Effector CD8-positive, alpha-beta T cell (primary cell): ENCODE data around the gene SLC12A9.
A peak's percentile ranks its signal among the peaks of the same experiment; 100 is the strongest.
"Not testable (repeated sequence)": the region's sequence is repeated elsewhere in the genome, so short reads cannot be mapped to it uniquely, and the experiment has no call there.

Experiments
- DNase-seq: peaks from one replicate; lab custom pipeline; 2025; lab: John Stamatoyannopoulos, UW

The SLC12A9 gene

DNA sequence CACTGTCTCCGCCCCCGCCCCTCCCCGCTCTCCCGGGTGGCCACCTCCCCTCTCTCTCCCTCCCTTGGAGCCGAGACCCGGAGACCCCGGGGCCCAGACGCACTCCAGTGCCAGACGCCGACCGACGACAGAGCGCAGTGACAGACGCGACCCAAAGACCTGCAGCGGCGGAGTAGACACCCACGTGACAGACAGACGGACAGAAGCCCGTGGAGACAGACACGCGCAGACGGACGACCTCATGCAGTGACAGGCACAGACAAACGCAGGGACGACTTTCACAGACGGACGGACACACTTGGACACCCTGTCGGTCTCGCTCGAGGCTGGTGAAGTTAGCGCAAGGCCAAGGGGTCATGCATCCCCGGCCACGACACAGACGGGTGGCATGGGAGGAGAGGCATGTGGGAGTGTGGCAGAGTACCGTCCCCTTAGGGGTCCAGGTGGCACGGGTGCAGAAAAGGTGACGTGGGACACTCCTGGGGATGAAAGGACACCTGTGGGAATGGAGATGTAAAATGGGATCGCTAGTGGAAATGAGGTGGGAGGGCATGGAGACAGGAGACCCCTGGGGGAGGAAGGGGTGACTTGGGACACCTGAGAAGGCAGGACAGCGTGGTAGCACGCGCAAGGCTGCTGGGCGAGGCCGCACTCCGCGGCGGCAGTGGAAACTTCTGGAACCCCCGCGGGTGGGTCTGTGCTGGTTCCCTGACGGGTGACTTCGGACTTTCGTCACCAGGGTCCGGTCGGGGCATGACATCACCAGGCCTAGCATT is 43.6 kb downstream of the SLC12A9 start:
- no peak for DNase-seq

DNA sequence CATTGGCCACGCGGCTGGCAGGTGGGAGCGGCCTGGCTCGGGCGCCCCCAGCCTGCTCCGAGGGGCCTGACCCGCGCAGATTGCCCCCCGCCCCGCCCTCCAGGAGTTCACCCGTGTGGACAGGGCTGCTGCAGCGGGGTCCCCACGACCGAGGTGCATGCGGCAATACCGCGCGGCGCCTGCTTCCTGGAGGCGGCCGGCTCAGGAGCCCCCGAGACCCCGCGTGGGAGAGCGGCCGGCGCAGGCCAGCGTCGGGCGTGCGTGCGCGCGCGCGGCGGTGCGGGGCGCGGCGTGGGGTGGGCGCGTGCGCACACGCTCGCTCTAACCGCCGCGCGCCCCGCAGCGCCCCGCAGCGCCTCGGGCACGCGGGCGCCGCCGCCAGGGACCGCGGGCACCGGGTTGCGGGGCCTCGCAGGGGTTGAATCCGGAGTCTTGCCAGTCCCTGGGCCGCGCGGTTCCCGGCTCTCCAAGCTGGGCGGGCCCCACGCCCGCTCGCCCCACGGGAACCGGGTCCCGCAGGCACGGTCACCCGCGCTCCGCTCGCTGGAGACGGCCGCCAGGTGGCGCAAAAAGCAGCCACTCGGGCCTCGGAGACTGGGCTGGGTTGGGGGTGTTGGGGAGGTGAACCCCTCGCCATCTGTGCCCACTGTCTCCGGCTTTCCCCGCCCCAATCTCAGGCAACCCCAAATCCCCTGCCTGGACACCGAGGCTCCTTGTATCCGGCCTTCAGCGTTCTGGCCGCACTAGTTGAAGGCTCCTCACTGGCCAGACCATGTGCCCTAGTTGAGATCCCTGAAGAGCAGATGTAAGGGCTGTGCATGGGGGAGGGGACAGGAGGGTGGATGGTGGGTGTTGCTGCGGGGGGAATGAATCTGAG is 44.5 kb downstream of the SLC12A9 start:
- peak; percentile 51 for DNase-seq

DNA sequence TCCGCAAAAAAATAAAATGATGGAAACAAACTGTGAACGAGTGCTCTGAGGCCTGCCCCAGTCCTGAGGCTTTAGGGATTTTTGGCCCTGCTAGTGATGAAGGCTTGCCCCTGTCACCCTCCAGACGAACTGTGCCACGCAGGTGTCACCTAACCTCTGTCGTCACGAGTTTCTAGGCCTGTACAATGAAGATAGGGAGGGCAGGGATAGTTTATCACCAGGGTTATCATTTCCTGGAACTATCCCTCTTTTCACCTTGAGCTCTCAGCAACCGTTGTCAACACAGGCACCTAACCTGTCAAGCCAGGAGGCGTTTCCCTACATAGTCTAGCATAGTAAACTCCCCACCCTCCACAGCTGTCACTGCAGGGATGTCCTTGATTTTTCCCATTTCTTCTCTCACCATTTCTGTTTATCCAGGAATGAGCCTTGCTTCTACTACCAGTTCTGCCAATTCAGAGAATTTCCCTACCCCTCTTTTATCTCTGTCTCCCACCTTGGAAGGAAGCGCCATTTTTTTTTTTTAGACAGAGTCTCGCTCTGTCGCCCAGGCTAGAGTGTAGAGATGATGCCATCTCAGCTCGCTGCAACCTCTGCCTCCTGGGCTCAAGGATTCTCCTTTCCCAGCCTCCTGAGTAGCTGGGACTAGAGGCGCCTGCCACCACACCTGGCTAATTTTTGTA is 45.4 kb downstream of the SLC12A9 start:
- DNase-seq, result no peak

DNA sequence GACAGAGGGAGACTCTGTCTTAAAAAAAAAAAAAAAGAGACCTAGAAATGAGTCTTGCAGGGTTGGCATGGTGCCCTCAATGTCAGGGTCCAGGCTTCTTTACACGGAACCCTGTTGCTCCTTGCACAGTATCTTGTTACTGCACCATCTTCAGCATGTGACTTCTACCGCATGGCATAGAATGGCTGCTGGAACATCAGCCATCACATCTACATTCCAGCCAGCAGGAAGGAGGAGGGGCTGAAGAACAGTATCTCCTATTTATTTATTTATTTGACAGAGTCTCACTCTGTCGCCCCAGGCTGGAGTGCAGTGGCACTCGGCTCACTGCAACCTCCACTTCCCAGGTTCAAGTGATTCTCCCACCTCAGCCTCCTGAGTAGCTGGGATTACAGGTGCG is 46.9 kb downstream of the SLC12A9 start:
- DNase-seq, result no peak

DNA sequence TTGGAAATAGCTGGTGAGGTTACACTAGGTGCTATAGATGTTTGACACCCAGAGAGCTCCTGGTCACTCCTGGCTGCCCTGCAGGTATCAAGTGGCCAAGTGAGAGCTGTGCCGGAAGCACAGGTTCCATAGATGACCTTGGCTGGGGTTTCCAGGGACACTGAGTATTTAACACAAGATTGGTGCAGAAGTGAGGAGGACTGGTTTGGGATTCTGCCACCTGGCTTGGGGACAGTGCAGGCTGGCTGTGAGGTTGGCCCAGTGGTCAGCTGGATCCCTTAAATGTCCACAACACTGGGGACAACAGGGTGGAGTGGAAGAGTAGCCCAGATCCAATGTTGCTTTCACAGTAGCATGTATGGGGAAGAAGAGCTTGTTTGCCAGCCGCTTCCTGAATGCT is 48.5 kb downstream of the SLC12A9 start:
- DNase-seq, result no peak

DNA sequence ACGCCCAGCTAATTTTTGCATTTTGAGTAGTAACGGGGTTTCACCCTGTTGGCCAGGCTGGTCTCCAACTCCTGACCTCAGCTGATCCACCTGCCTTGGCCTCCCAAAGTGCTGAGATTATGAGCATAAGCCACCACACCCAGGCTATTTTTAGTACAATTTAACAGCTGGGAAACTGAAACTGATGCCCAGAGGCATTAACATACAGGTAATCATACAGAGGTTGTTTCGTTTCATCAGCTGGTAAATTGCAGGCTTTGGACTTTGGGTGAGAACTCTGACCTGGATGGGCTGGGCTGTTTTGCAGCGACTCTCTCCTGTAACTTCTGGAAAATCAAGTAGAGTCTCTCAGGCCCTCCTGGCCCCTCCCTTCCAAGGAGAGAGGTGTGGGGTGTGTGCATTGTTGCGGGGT is 49.4 kb downstream of the SLC12A9 start:
- no peak for DNase-seq

DNA sequence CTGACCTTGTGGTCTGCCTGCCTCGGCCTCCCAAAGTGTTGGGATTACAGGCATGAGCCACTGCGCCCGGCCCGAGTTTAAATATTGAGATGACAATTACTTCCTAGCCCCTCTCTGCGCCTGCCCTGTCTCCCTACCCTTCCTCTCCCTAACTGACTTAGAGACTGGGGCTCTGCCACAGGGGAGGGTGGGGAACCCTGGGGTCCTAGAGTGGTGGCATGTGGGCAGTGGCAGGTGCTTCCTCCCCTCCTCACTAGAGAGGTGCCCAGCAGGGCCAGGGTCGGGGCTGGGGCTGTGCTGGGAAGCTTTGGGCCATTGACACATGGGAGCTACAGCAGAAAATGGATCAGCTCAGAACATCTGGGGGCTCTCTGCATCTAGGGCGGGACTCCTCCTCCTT is 50.1 kb downstream of the SLC12A9 start:
- no peak for DNase-seq

DNA sequence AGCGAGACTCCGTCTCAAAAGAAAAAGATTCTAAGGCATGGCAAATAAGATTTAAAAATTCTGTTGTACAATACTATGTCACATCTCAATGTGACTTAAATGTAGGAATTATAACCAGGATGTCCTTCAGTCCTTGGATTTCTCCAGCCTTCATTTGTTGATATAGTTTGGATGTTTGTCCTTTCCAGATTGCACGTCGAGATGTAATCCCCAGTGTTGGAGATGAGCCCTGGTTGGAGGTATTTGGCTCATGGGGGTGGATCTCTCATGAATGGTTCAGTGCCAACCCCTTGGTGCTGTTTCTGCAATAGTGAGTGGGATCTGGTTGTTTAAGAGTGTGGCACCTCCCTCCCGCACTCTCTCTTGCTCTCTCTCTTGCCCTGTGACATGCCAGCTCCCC is 56.0 kb downstream of the SLC12A9 start:
- no peak for DNase-seq

DNA sequence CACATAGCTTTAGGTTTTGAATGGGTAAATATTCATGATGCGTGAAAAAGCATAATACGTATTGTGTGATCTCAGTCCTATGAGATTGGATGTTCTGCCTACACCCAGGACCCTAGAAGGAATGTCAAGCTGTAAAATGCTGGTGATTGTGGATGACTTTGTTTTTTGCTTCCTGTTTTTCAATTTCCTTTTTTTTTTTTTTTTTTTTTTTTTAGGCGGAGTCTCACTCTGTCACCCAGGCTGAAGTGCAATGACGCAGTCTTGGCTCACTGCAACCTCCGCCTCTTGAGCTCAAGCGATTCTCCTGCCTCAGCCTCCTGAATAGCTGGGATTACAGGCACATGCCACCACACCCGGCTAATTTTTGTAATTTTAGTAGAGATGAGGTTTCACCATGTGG is 57.9 kb downstream of the SLC12A9 start:
- DNase-seq, result not testable (repeated sequence)

DNA sequence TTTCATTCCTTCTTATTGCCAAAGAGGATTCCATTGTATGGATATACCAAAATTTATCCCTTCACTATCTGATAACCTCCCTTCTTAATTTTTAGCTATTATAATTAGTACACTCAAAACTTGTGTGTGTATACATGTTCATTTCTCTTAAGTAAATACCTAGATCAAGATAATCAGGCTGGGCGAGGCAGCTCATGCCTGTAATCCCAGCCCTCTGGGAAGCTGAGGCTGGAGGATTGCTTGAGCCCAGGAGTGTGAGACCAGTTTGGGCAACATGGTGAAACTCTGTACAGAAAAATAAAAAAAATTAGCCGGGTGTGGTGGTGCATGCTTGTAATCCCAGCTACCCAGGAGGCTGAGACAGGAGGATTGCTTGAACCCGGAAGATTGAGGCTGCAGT is 59.0 kb downstream of the SLC12A9 start:
- no peak for DNase-seq

DNA sequence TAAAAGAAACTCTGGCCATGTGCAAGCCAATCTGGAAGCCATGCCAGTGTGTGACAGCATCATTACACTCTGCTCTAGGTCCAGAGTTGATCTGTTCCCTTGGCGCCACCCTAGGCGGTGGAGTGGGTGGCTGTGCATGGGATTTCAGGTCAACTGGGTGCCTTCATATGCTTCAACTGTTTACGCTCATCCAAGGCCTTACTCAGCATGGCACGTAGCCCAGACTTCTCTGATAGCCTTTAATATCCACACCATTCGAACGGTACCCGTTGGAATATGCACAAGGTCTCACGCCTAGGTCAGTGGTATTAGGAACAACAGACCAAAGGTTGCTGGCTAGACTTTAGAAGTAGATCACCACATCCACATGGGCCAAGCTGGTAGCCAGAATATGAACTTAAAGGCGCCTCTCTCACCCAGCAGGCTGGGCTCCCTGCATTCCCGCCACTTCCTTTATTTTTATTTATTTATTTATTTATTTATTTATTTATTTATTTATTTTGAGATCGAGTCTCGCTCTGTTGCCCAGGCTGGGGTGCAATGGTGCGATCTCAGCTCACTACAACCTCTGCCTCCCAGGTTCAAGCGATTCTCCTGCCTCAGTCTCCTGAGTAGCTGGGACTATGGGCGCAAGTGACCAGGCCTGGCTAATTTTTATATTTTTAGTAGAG is 61.8 kb downstream of the SLC12A9 start:
- no peak for DNase-seq

DNA sequence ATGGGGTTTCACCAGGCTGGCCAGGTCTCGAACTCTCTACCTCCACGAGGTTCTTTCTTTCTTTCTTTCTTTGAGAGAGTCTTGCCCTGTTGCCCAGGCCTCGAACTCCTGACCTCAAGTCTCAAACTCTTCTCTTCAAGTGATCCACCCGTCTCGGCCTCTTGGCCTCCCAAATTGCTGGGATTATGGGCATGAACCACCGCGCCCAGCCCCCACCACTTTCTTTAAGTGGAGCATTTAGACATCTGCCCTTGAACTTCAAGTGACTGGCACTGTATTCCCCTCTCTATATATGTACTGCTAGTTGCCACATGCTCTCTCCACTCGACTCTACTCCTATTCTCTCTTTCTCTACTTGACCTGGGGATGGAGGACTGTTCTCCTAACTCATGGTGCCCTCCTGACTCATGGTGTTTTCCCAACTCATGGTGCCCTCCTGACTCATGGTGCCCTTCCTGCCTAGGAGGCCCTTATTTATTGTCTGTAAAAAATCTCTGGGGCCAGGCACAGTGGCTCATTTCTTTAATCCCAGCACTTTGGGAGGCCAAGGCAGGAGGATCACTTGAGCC is 62.5 kb downstream of the SLC12A9 start:
- DNase-seq, result no peak
